ENCODE measurements around the gene MBNL2. TPM values are rescaled to one million over a fixed set of nuclear protein-coding genes. Genes with fewer than 3 reads are reported as not detected.

Gene MBNL2
- total RNA-seq, 2 experiments from 2014 or later, result 17.2 to 17.9 TPM

GRCh38 chr13:97321101-97321500 is 99.0 kb downstream of the MBNL2 start:
- no peak overlapping the region for H3K27ac Mint-ChIP-seq
- no peak for ATAC-seq (ENCODE audit: low read depth)
- H3K27me3 Mint-ChIP-seq, result no peaks in the 10 kb centered on the region
- no peaks in the 10 kb centered on the region for H3K9me3 Mint-ChIP-seq
- no peak overlapping the region for H3K4me3 Mint-ChIP-seq
- H3K36me3 Mint-ChIP-seq, result peaks cover 1% of the 10 kb centered on the region
- peaks cover 2% of the 10 kb centered on the region for H3K4me1 Mint-ChIP-seq
- no peak for DNase-seq
- POLR2A ChIA-PET, result no interaction called here

- H3K27me3 Mint-ChIP-seq, result no peaks in the 10 kb centered on the region
- POLR2A ChIA-PET, result no interaction called here
- H3K9me3 Mint-ChIP-seq, result no peaks in the 10 kb centered on the region
- H3K4me1 Mint-ChIP-seq, result no peaks in the 10 kb centered on the region
- H3K27ac Mint-ChIP-seq, result no peak overlapping the region
- DNase-seq (no peak), ATAC-seq (ENCODE audit: low read depth) (no peak)
- no peak overlapping the region for H3K4me3 Mint-ChIP-seq
- H3K36me3 Mint-ChIP-seq, result no peaks in the 10 kb centered on the region
Measured at GRCh38 chr13:97321616-97322321, 99.6 kb downstream of the MBNL2 start.

GRCh38 chr13:97322740-97323342 is 100.7 kb downstream of the MBNL2 start:
- POLR2A ChIA-PET, result no interaction called here
- H3K9me3 Mint-ChIP-seq, result no peaks in the 10 kb centered on the region
- no peak for ATAC-seq (ENCODE audit: low read depth)

GRCh38 chr13:97324115-97324514 is 102.0 kb downstream of the MBNL2 start:
- DNase-seq (no peak), ATAC-seq (ENCODE audit: low read depth) (no peak)
- Mint-ChIP-seq H3K27ac (no peak overlapping the region), H3K36me3 (no peaks in the 10 kb centered on the region), H3K27me3 (no peaks in the 10 kb centered on the region), H3K4me1 (no peaks in the 10 kb centered on the region), H3K4me3 (no peak overlapping the region), H3K9me3 (no peaks in the 10 kb centered on the region)
- POLR2A ChIA-PET, result no interaction called here

More at GRCh38 chr13:97322740-97323342, 100.7 kb downstream of the MBNL2 start:
- Mint-ChIP-seq H3K36me3 (no peaks in the 10 kb centered on the region), H3K27ac (no peak overlapping the region), H3K4me1 (no peaks in the 10 kb centered on the region), H3K4me3 (no peak overlapping the region), H3K27me3 (no peaks in the 10 kb centered on the region)
- DNase-seq, result no peak

- H3K27me3 Mint-ChIP-seq, result no peaks in the 10 kb centered on the region
- POLR2A ChIA-PET, result no interaction called here
- ATAC-seq (ENCODE audit: low read depth) (no peak), DNase-seq (no peak)
- H3K36me3 Mint-ChIP-seq, result peaks cover 4% of the 10 kb centered on the region
- no peak overlapping the region for H3K4me3 Mint-ChIP-seq
- no peak overlapping the region for H3K27ac Mint-ChIP-seq
- H3K9me3 Mint-ChIP-seq, result peaks cover 1% of the 10 kb centered on the region
- H3K4me1 Mint-ChIP-seq, result no peaks in the 10 kb centered on the region
Measured at GRCh38 chr13:97325738-97326137, 103.6 kb downstream of the MBNL2 start.

GRCh38 chr13:97327086-97327485 is 105.0 kb downstream of the MBNL2 start:
- Mint-ChIP-seq H3K9me3 (peaks cover 1% of the 10 kb centered on the region), H3K4me3 (no peak overlapping the region), H3K36me3 (peaks cover 4% of the 10 kb centered on the region), H3K27ac (no peak overlapping the region), H3K4me1 (no peaks in the 10 kb centered on the region), H3K27me3 (no peaks in the 10 kb centered on the region)
- DNase-seq (no peak), ATAC-seq (ENCODE audit: low read depth) (no peak)
- POLR2A ChIA-PET, result no interaction called here

GRCh38 chr13:97327506-97328221 is 105.5 kb downstream of the MBNL2 start:
- H3K27me3 Mint-ChIP-seq, result no peaks in the 10 kb centered on the region
- H3K4me3 Mint-ChIP-seq, result no peak overlapping the region
- H3K36me3 Mint-ChIP-seq, result peaks cover 4% of the 10 kb centered on the region
- H3K27ac Mint-ChIP-seq, result no peak overlapping the region
- H3K4me1 Mint-ChIP-seq, result no peaks in the 10 kb centered on the region
- POLR2A ChIA-PET, result no interaction called here
- DNase-seq (no peak), ATAC-seq (ENCODE audit: low read depth) (no peak)
- H3K9me3 Mint-ChIP-seq, result peaks cover 1% of the 10 kb centered on the region

GRCh38 chr13:97328222-97328790 is 106.2 kb downstream of the MBNL2 start:
- ATAC-seq (ENCODE audit: low read depth) (no peak), DNase-seq (no peak)
- Mint-ChIP-seq H3K9me3 (peaks cover 1% of the 10 kb centered on the region), H3K27ac (no peak overlapping the region), H3K36me3 (peaks cover 4% of the 10 kb centered on the region), H3K27me3 (no peaks in the 10 kb centered on the region), H3K4me3 (no peak overlapping the region), H3K4me1 (no peaks in the 10 kb centered on the region)
- POLR2A ChIA-PET, result no interaction called here

- Mint-ChIP-seq H3K27ac (no peak overlapping the region), H3K4me1 (no peaks in the 10 kb centered on the region), H3K9me3 (peaks cover 1% of the 10 kb centered on the region), H3K27me3 (no peaks in the 10 kb centered on the region), H3K36me3 (peaks cover 4% of the 10 kb centered on the region), H3K4me3 (no peak overlapping the region)
- no peak for ATAC-seq (ENCODE audit: low read depth)
- no peak for DNase-seq
- POLR2A ChIA-PET, result no interaction called here
Measured at GRCh38 chr13:97329331-97329730, 107.2 kb downstream of the MBNL2 start.

GRCh38 chr13:97330448-97330847 is 108.3 kb downstream of the MBNL2 start:
- H3K36me3 Mint-ChIP-seq, result peaks cover 4% of the 10 kb centered on the region
- ATAC-seq (ENCODE audit: low read depth) (no peak), DNase-seq (no peak)
- H3K9me3 Mint-ChIP-seq, result peaks cover 1% of the 10 kb centered on the region
- no peaks in the 10 kb centered on the region for H3K4me1 Mint-ChIP-seq
- no peak overlapping the region for H3K4me3 Mint-ChIP-seq
- H3K27me3 Mint-ChIP-seq, result no peaks in the 10 kb centered on the region
- POLR2A ChIA-PET, result no interaction called here
- H3K27ac Mint-ChIP-seq, result no peak overlapping the region

- no peak overlapping the region for H3K4me3 Mint-ChIP-seq
- no peaks in the 10 kb centered on the region for H3K27me3 Mint-ChIP-seq
- H3K4me1 Mint-ChIP-seq, result no peaks in the 10 kb centered on the region
- peaks cover 4% of the 10 kb centered on the region for H3K36me3 Mint-ChIP-seq
- H3K27ac Mint-ChIP-seq, result no peak overlapping the region
- DNase-seq, result no peak
- H3K9me3 Mint-ChIP-seq, result peaks cover 1% of the 10 kb centered on the region
- no peak for ATAC-seq (ENCODE audit: low read depth)
- POLR2A ChIA-PET, result no interaction called here
Measured at GRCh38 chr13:97332742-97333141, 110.6 kb downstream of the MBNL2 start.

GRCh38 chr13:97333983-97334382 is 111.8 kb downstream of the MBNL2 start:
- Mint-ChIP-seq H3K27me3 (no peaks in the 10 kb centered on the region), H3K4me3 (no peak overlapping the region), H3K9me3 (peaks cover 1% of the 10 kb centered on the region), H3K36me3 (peaks cover 4% of the 10 kb centered on the region), H3K27ac (no peak overlapping the region), H3K4me1 (no peaks in the 10 kb centered on the region)
- POLR2A ChIA-PET, result no interaction called here
- DNase-seq (no peak), ATAC-seq (ENCODE audit: low read depth) (no peak)

- no peaks in the 10 kb centered on the region for H3K4me1 Mint-ChIP-seq
- H3K27me3 Mint-ChIP-seq, result no peaks in the 10 kb centered on the region
- H3K9me3 Mint-ChIP-seq, result no peaks in the 10 kb centered on the region
- DNase-seq, result no peak
- H3K27ac Mint-ChIP-seq, result no peak overlapping the region
- POLR2A ChIA-PET, result no interaction called here
- no peak overlapping the region for H3K4me3 Mint-ChIP-seq
- no peak for ATAC-seq (ENCODE audit: low read depth)
- H3K36me3 Mint-ChIP-seq, result peaks cover 4% of the 10 kb centered on the region
Measured at GRCh38 chr13:97334690-97335089, 112.6 kb downstream of the MBNL2 start.

Measured in activated naive CD8-positive, alpha-beta T cell treated with anti-CD3 and anti-CD28 coated beads, Interleukin-2, amount 10 ng/mL, durations not matched to agents 7 days and 5 days (primary cell).